ENCODE measurements around the gene NDE1.
"Not testable (repeated sequence)": the region's sequence is repeated elsewhere in the genome, so short reads cannot be mapped to it uniquely, and the experiment has no call there.

Gene NDE1

DNA sequence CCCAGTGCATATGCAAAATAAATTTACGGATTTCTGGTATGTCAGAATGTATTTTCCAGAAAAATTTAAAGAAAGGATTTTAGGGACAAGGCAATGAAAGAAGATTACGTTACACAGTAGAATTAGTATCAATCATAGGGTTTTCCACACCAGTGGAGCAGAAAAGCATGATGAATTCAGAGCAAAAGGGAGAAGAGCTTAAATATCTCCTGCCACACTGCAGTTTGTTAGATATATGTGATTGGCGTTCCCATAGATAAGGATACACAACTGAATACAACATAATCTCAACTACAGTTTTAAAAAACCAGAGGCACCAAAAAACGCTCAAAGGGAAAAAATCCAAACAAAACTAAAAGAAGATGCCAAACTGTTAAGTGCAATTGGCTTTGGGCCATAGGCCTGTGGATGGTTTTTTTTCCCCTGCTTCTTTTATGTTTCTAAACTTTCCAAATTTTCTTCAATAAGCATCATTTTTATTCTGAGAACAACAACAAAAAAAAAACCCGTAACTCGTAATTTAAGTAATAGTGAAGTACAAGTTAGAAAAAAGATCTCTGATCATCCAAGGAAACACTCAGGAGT, 29.3 kb upstream of the NDE1 start:
- no peak for DNase-seq (ENCODE audit: low read depth, low spot score)

GRCh38 chr16:15621456-15621855, 28.6 kb upstream of the NDE1 start:
- no peak for DNase-seq (ENCODE audit: low read depth, low spot score)

DNA sequence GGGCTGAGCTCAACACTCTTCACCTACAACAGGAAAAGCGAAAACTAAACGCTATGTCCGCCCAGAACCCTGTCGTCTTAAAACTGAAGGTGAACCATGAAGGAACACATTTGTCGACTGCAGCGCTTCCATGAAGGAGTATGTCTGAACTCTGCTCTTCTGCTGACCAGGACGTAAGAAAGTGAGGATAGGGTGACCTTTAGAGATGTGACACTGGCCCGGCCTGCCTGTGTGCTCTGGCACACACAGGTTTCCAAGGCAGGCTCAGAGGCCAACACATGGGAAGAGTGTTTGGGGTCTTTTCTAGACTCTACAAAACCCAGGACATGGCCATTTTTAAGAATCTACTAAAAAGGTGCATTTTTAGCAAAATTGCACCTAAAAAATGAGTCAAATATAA, 28.2 kb upstream of the NDE1 start:
- no peak for DNase-seq (ENCODE audit: low read depth, low spot score)

DNA sequence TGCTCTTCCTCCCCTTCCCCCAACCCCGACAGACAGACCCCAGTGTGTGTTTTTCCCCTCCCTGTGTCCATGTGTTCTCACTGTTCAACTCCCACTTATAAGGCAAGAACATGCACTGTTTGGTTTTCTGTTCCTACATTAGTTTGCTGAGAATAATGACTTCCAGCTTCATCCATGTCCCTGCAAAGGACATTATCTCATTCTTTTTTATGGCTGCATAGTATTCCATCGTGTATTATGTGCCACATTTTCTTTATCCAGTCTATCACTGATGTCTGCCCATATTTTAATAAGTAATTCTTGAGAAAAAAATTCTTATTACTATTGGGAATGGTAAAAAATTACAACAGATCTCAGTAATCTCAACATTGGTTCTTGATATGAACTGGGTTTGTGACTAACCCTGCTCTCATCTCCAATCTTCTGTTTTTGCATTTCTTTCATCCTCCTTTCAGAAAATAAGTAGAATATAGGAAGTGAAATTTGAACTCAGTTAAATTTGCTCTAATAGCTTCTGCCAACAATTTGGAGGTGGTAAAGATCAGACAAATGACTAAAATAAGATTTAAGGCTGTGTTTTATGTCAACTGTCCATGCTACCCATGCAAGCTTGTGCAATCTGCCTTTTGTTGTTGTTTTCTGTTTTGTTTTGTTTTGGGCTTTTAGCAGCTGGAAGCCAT, 18.2 kb upstream of the NDE1 start:
- DNase-seq (ENCODE audit: low read depth, low spot score) = no peak

- DNase-seq (ENCODE audit: low read depth, low spot score) = no peak
Measured at GRCh38 chr16:15635926-15636325, 14.1 kb upstream of the NDE1 start.

DNA sequence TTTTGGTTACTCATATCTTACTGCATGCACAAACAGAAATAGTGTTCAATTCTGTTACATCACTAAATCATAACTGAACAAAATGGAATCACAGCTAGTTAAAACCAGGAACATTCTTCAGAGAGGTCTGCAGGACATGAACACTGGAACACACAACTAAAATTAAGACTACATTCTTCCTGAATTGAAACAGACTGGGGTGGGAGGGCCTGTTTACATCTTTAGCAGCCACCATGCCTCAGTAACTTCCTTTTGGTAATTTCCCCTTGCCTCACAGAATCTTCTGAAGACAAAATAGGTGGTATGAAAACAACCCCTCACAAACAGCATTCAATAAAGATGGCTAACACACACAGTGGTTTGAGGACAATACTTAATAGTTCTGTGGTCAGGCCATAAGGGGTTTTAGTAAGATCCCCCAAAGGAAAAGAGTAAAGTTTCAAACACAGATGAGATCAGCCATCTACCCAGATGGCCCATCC, 13.6 kb upstream of the NDE1 start:
- DNase-seq (ENCODE audit: low read depth, low spot score) = no peak

DNA sequence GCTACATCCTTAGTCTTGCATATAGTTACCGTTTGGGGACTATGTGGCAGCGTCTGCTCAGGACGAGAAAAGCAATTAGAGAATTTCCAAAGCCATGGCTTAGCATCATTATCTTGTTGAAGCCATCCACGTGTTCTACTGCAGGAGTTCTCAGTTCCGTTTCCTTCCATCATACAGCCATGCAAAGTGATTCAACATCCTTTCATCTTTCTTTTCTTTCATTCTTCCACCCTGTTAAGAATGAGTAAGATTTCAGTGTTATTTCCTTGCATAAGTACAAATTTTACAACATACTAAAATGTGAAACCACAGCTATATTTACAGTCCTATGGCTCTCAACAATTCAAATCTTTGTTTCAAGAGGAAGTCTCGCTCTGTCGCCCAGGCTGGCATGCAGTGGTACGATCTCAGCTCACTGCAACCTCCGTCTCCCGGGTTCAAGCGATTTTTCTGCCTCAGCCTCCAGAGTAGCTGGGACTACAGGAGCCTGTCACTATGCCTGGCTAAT, 10.9 kb upstream of the NDE1 start:
- no peak for DNase-seq (ENCODE audit: low read depth, low spot score)

- no peak for DNase-seq (ENCODE audit: low read depth, low spot score)
Measured at GRCh38 chr16:15640966-15641365, 9.1 kb upstream of the NDE1 start.

DNA sequence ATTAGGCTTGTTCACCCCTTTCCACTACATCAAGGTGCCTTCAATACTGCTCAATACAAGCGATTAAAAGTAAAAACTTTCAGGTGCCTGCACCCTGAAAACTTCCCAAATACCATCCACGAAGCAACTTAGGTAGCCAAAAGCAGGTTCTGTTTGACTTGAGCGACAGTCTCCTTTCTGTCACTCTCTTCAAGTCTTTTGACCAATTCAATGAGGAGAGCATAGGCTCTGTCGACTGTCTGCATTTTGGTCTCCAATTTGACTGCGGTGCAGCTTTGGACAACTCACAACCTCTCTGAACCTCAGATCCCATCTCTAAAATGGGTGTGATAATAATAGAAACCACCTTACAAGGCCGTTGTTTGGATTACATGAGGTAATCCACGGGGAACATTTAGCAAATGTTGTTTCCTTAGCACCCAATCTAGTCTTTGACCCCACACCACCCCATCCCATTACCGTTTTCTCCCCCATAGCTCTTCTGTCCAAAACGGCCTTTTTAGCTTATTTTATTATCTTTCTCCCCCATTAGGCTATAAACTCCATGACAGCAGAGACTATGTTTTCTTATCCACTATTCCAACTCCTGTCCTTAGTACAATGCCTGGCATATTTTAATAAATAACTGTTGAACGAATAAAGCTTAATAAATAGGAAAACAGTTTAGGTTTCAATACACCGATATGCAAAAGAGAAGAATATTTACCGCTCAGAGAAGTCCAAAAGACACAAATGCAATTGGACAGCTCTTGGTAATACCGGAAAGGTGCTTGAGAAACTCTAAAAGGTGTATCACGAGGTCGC, 8.1 kb upstream of the NDE1 start:
- DNase-seq (ENCODE audit: low read depth, low spot score) = no peak

DNA sequence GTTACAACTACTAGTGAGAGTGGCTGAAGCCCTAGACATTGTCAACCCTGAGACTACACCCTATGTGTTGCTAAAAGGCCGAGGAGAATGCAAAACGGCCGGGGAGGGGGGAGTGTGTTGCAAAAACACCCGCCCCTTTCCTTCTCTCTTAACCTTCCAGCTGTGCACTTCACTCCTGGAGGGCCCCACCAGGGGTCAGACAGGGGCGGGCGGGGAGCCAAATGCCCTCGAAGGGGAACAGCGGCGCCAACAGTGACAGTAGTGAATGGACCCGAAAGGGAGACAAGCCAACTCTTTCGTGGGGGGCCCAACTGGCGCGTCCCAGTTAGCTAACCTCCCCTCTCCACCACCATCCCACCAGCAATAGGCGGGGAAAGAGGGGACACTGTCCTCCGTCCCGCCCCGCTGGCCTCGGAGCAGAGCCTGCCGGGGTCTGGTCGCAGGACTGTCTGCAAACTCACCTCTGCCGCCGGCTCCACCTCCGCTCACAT, 7.4 kb upstream of the NDE1 start:
- no peak for DNase-seq (ENCODE audit: low read depth, low spot score)

GRCh38 chr16:15643048-15643945, 6.7 kb upstream of the NDE1 start, which contains the start of gene MARF1:
MARF1 (minus strand) TSS chr16:15643154; CDS start chr16:15639233, 3,921 bp downstream.
- DNase-seq (ENCODE audit: low read depth, low spot score) = peak; percentile 74

- no peak for DNase-seq (ENCODE audit: low read depth, low spot score)
Measured at GRCh38 chr16:15643946-15644250, 6.1 kb upstream of the NDE1 start.

DNA sequence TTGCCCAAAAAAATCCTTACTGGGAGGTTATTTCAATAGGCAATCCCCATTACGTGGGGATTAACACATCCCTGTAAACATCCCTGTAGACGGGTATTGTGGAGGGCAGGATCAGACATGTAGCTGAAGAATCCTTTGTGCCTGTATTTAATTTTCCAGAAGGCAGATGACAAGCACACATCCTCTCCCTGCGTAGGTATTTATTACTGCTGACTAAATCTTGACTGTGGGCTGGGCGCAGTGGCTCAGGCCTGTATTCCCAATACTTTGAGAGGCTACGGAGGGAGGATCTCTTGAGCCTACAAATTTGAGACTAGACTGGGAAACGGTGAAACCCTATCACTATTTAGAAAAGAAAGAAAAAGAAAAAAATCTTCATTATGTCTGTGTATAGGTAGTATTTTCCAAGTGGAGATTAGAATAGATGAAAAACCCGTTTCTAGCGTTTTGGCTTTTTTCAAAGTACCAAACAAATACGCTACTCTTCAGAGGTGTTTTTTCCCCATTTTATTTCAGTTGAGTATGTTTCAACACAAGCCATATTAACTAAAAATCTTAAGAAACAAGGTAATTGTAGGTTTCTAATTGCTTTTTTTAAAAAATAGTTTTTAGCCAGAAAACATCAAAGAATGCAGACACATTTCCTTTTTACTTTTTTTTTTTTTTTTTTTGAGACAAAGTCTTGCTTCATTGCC, 5.6 kb upstream of the NDE1 start:
- DNase-seq (ENCODE audit: low read depth, low spot score) = no peak

- not testable (repeated sequence) for DNase-seq (ENCODE audit: low read depth, low spot score)
Measured at GRCh38 chr16:15644962-15645465, 5.0 kb upstream of the NDE1 start.

DNA sequence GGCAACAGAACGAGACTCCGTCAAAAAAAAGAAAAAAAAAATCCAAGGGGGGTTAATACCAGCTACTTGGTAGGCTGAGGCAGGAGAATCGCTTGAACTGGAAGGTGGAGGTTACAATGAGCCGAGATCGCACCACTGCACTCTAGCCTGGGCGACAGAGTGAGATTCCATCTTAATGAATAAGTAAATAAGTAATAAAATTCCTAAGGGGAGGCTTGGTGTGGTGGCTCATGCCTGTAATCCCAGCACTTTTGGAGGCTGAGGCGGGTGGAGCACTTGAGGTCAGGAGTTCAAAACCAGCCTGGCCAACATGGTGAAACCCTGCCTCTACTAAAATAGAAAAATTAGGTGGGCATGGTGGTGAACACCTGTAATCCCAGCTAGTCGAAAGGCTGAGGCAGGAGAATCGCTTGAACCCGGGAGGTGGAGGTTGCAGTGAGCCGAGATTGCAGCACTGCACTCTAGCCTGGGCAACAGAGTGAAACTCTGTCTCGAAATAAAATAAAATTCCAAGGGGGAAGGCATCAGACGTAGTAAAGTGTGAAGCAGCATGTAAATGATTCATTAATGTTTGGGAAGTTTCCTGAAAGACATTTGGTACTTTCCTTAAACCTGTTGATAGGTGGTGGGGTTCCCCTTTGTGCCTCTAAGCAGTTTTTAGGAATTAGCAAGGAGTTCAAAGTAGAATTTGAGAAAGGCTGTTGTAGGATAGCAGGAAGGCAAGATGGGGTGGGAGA, 3.3 kb upstream of the NDE1 start:
- DNase-seq (ENCODE audit: low read depth, low spot score) = not testable (repeated sequence)

- no peak for DNase-seq (ENCODE audit: low read depth, low spot score)
Measured at GRCh38 chr16:15647294-15648014, 2.6 kb upstream of the NDE1 start.

- no peak for DNase-seq (ENCODE audit: low read depth, low spot score)
Measured at GRCh38 chr16:15648135-15648730, 1.8 kb upstream of the NDE1 start.

- DNase-seq (ENCODE audit: low read depth, low spot score) = not testable (repeated sequence)
Measured at GRCh38 chr16:15649311-15649710, 734 bp upstream of the NDE1 start.

GRCh38 chr16:15649727-15650018, 372 bp upstream of the NDE1 start:
- no peak for DNase-seq (ENCODE audit: low read depth, low spot score)

Measured in brain pericyte (primary cell).